ENCODE measurements around the gene NAPEPLD. TPM values are rescaled to one million over a fixed set of nuclear protein-coding genes. Genes with fewer than 3 reads are reported as not detected.

NAPEPLD gene
- total and polyA plus RNA-seq, 2 donors (not counting 1 experiment from before 2014, with no cell fraction given), result 5.7 to 9.2 TPM

- Histone ChIP-seq H3K36me3 (ENCODE audit: control insufficient read depth, insufficient read depth, low read length) (no peaks in the 10 kb centered on the region), H3K4me2 (ENCODE audit: extremely low read depth, insufficient read depth, low read length) (no peak overlapping the region), H3K9ac (ENCODE audit: insufficient read depth, low read length) (no peak overlapping the region), H3K27me3 (ENCODE audit: control insufficient read depth, insufficient read depth, low read length) (no peaks in the 10 kb centered on the region), H3K79me2 (ENCODE audit: control insufficient read depth, insufficient read depth, low read length) (peaks cover 3% of the 10 kb centered on the region), H2AFZ (ENCODE audit: low read length) (no peak overlapping the region), H4K20me1 (ENCODE audit: control insufficient read depth, extremely low read depth, insufficient read depth, low read length) (no peaks in the 10 kb centered on the region), H3K27ac (ENCODE audit: insufficient read depth, low read length) (no peak overlapping the region), H3K9me3 (ENCODE audit: control insufficient read depth, insufficient read depth, low read depth, low read length) (no peaks in the 10 kb centered on the region), H3K4me3 (replicated peaks in 1 of 4; ENCODE audit: control extremely low read depth in 1 of 4, insufficient read depth in 1 of 4, low read depth in 3 of 4, low read length in 4 of 4) (no peak overlapping the region), H3K4me1 (ENCODE audit: control insufficient read depth, extremely low read depth, insufficient read depth, low read length) (no peaks in the 10 kb centered on the region)
- DNase-seq (ENCODE audit: low read depth in 2 of 2), result no peak
- no peak for TF ChIP-seq EZH2 (IDR thresholded peaks at IDR 0.05; ENCODE audit: low read length, missing control alignments)
- TF ChIP-seq CTCF (conservative IDR thresholded peaks at IDR 0.05 in 1 of 2, IDR thresholded peaks at IDR 0.05 in 1 of 2; ENCODE audit: low read depth in 1 of 2, low read length in 2 of 2), result no peak
Measured at GRCh38 chr7:103143868-103144267, 5.0 kb downstream of the NAPEPLD start.

- DNase-seq (ENCODE audit: low read depth in 2 of 2), result no peak
- Histone ChIP-seq H2AFZ (ENCODE audit: low read length) (no peak overlapping the region), H3K4me2 (ENCODE audit: extremely low read depth, insufficient read depth, low read length) (no peak overlapping the region)
Measured at GRCh38 chr7:103142494-103142893, 6.4 kb downstream of the NAPEPLD start.

GRCh38 chr7:103141753-103142404 lies 7.0 kb downstream of the NAPEPLD start:
- H3K9ac ChIP-seq (ENCODE audit: insufficient read depth, low read length), result no peak overlapping the region
- H3K4me3 ChIP-seq (replicated peaks in 1 of 4; ENCODE audit: control extremely low read depth in 1 of 4, insufficient read depth in 1 of 4, low read depth in 3 of 4, low read length in 4 of 4), result no peak overlapping the region
- H3K9me3 ChIP-seq (ENCODE audit: control insufficient read depth, insufficient read depth, low read depth, low read length), result no peaks in the 10 kb centered on the region
- TF ChIP-seq EZH2 (IDR thresholded peaks at IDR 0.05; ENCODE audit: low read length, missing control alignments) (no peak), CTCF (conservative IDR thresholded peaks at IDR 0.05 in 1 of 2, IDR thresholded peaks at IDR 0.05 in 1 of 2; ENCODE audit: low read depth in 1 of 2, low read length in 2 of 2) (no peak)
- no peak overlapping the region for H2AFZ ChIP-seq (ENCODE audit: low read length)
- no peaks in the 10 kb centered on the region for H3K36me3 ChIP-seq (ENCODE audit: control insufficient read depth, insufficient read depth, low read length)
- peaks cover 3% of the 10 kb centered on the region for H3K79me2 ChIP-seq (ENCODE audit: control insufficient read depth, insufficient read depth, low read length)
- no peaks in the 10 kb centered on the region for H4K20me1 ChIP-seq (ENCODE audit: control insufficient read depth, extremely low read depth, insufficient read depth, low read length)
- no peak overlapping the region for H3K4me2 ChIP-seq (ENCODE audit: extremely low read depth, insufficient read depth, low read length)
- H3K27me3 ChIP-seq (ENCODE audit: control insufficient read depth, insufficient read depth, low read length), result no peaks in the 10 kb centered on the region
- H3K4me1 ChIP-seq (ENCODE audit: control insufficient read depth, extremely low read depth, insufficient read depth, low read length), result no peaks in the 10 kb centered on the region
- no peak overlapping the region for H3K27ac ChIP-seq (ENCODE audit: insufficient read depth, low read length)
- DNase-seq (ENCODE audit: low read depth in 2 of 2), result peak in 1 of 2 donors; percentile 75

More at GRCh38 chr7:103142494-103142893, 6.4 kb downstream of the NAPEPLD start:
- H3K4me3 ChIP-seq (replicated peaks in 1 of 4; ENCODE audit: control extremely low read depth in 1 of 4, insufficient read depth in 1 of 4, low read depth in 3 of 4, low read length in 4 of 4), result no peak overlapping the region
- no peaks in the 10 kb centered on the region for H3K9me3 ChIP-seq (ENCODE audit: control insufficient read depth, insufficient read depth, low read depth, low read length)
- no peak overlapping the region for H3K9ac ChIP-seq (ENCODE audit: insufficient read depth, low read length)
- H3K36me3 ChIP-seq (ENCODE audit: control insufficient read depth, insufficient read depth, low read length), result no peaks in the 10 kb centered on the region
- no peak for TF ChIP-seq EZH2 (IDR thresholded peaks at IDR 0.05; ENCODE audit: low read length, missing control alignments)
- no peak for TF ChIP-seq CTCF (conservative IDR thresholded peaks at IDR 0.05 in 1 of 2, IDR thresholded peaks at IDR 0.05 in 1 of 2; ENCODE audit: low read depth in 1 of 2, low read length in 2 of 2)
- H4K20me1 ChIP-seq (ENCODE audit: control insufficient read depth, extremely low read depth, insufficient read depth, low read length), result no peaks in the 10 kb centered on the region
- peaks cover 3% of the 10 kb centered on the region for H3K79me2 ChIP-seq (ENCODE audit: control insufficient read depth, insufficient read depth, low read length)
- no peaks in the 10 kb centered on the region for H3K4me1 ChIP-seq (ENCODE audit: control insufficient read depth, extremely low read depth, insufficient read depth, low read length)
- H3K27me3 ChIP-seq (ENCODE audit: control insufficient read depth, insufficient read depth, low read length), result no peaks in the 10 kb centered on the region
- no peak overlapping the region for H3K27ac ChIP-seq (ENCODE audit: insufficient read depth, low read length)
